H1 (cell line): ENCODE results near the gene CREG2. TPM values are rescaled to one million over a fixed set of nuclear protein-coding genes. Genes with fewer than 3 reads are reported as not detected.

ENCODE experiments used
- CTCF ChIA-PET: fragments of 300-600 bp; sonication (Branson Sonifier 250); formaldehyde crosslinking; loops from one replicate; lab custom pipeline; 2021; ENCODE audit not compliant: partially characterized antibody; lab: Charles Lee
- POLR2A ChIA-PET: fragments of 300-600 bp; sonication (Branson Sonifier 250); formaldehyde crosslinking; loops from one replicate; lab custom pipeline; 2021; ENCODE audit warnings: inconsistent platforms; ENCODE audit not compliant: partially characterized antibody; lab: Charles Lee
- DNase-seq, 2 experiments: peaks; one replicate each; pipeline versions ENCODE4 v3.0.0 to v3.0.0-alpha.2; 2010 to 2022; ENCODE audit warnings: low spot score in 2 of 2, low read depth in 1 of 2, mixed read lengths in 1 of 2
- FAIRE-seq: peaks from 2 replicates; lab custom pipeline; 2011; peaks lifted over from hg19 to GRCh38; lab: Jason Lieb, UNC
- H2AFZ ChIP-seq: 2 replicates; pipeline ENCODE4 v1.8.1; 2012; ENCODE audit warnings: low read length, inconsistent platforms
- H2AK5ac ChIP-seq: 2 replicates; pipeline ENCODE4 v1.6.1; 2013; ENCODE audit warnings: low read depth, low read length
- H2BK120ac ChIP-seq: replicated peaks from 2 replicates; pipeline ENCODE3; 2013; ENCODE audit warnings: low read depth, low read length, inconsistent platforms
- H2BK12ac ChIP-seq: 2 replicates; pipeline ENCODE4 v1.6.1; 2013; ENCODE audit warnings: low read depth, low read length
- H2BK15ac ChIP-seq: 2 replicates; pipeline ENCODE4 v1.6.1; 2013; ENCODE audit warnings: low read length
- H2BK20ac ChIP-seq: 2 replicates; pipeline ENCODE4 v1.6.1; 2013; ENCODE audit warnings: low read length
- H2BK5ac ChIP-seq: 2 replicates; pipeline ENCODE4 v1.6.1; 2013; ENCODE audit warnings: low read depth, low read length
- H3K14ac ChIP-seq: 2 replicates; pipeline ENCODE4 v1.6.1; 2013; ENCODE audit warnings: inconsistent platforms; ENCODE audit not compliant: insufficient read length
- H3K18ac ChIP-seq: 2 replicates; pipeline ENCODE4 v1.6.1; 2013; ENCODE audit warnings: low read length; ENCODE audit errors: extremely low read depth
- H3K23ac ChIP-seq: 2 replicates; pipeline ENCODE4 v1.6.1; 2013; ENCODE audit warnings: inconsistent platforms; ENCODE audit not compliant: insufficient read length
- H3K23me2 ChIP-seq: 2 replicates; pipeline ENCODE4 v1.6.1; 2013; ENCODE audit warnings: low read depth, low read length
- H3K27ac ChIP-seq: 2 replicates; pipeline ENCODE4 v1.6.1; 2011; ENCODE audit warnings: low read depth, low read length, inconsistent platforms
- H3K27me3 ChIP-seq, 4 experiments: replicated peaks in 1 of 4; 1 replicate in 1 of 4; 2 replicates in 3 of 4; pipeline versions ENCODE4 v1.6.1 to v1.8.1; 2011 to 2013; ENCODE audit warnings: low read length in 3 of 4, mild to moderate bottlenecking in 3 of 4, inconsistent platforms in 2 of 4, mixed read lengths in 2 of 4, moderate library complexity in 1 of 4; ENCODE audit not compliant: control insufficient read depth in 3 of 4, insufficient read depth in 3 of 4; ENCODE audit errors: extremely low read depth in 1 of 4
- H3K36me3 ChIP-seq, 4 experiments: 2 replicates each; pipeline versions ENCODE4 v1.6.1 to v1.8.1; 2011 to 2013; ENCODE audit warnings: mild to moderate bottlenecking in 4 of 4, low read length in 3 of 4, moderate library complexity in 2 of 4, control low read depth in 1 of 4, inconsistent platforms in 1 of 4; ENCODE audit not compliant: insufficient read depth in 4 of 4, control insufficient read depth in 2 of 4
- H3K4ac ChIP-seq: replicated peaks from 2 replicates; pipeline ENCODE3; 2013; ENCODE audit warnings: low read length, low read depth, mixed read lengths, inconsistent platforms; ENCODE audit not compliant: insufficient read length
- H3K4me1 ChIP-seq, 4 experiments: replicated peaks in 1 of 4; 1 replicate in 1 of 4; 2 replicates in 3 of 4; pipeline versions ENCODE4 v1.6.1 to v1.8.1; 2011 to 2013; ENCODE audit warnings: low read length in 3 of 4, inconsistent platforms in 2 of 4, mixed read lengths in 1 of 4; ENCODE audit not compliant: insufficient read depth in 4 of 4, control insufficient read depth in 3 of 4
- H3K4me2 ChIP-seq, 2 experiments: 2 replicates each; pipeline versions ENCODE4 v1.6.1 to v1.8.1; 2011 to 2013; ENCODE audit warnings: low read depth in 2 of 2, low read length in 2 of 2, control low read depth in 1 of 2, inconsistent platforms in 1 of 2, mild to moderate bottlenecking in 1 of 2; ENCODE audit not compliant: insufficient read depth in 1 of 2
- H3K4me3 ChIP-seq, 4 experiments: fragments of 200-600, 300-600 bp in 1 of 4; sonication (generic), shearing (Covaris generic), sonication (Bioruptor Twin) in 1 of 4; 2 replicates each; pipeline versions ENCODE4 v1.5.1 to v1.8.1; 2011 to 2016; ENCODE audit warnings: low read length in 4 of 4, low read depth in 3 of 4, control low read depth in 2 of 4, inconsistent platforms in 2 of 4, mild to moderate bottlenecking in 2 of 4, mixed read lengths in 1 of 4, moderate library complexity in 1 of 4; ENCODE audit not compliant: insufficient read depth in 2 of 4; ENCODE audit errors: extremely low read depth in 1 of 4
- H3K56ac ChIP-seq: replicated peaks from 2 replicates; pipeline ENCODE3; 2013; ENCODE audit warnings: low read depth, mild to moderate bottlenecking, mixed read lengths, low read length, inconsistent platforms; ENCODE audit not compliant: insufficient read length
- H3K79me1 ChIP-seq: 2 replicates; pipeline ENCODE4 v1.6.1; 2013; ENCODE audit warnings: low read depth, low read length, control low read depth
- H3K79me2 ChIP-seq, 2 experiments: 2 replicates each; pipeline versions ENCODE4 v1.6.1 to v1.8.1; 2012 to 2013; ENCODE audit warnings: low read length in 2 of 2, mild to moderate bottlenecking in 2 of 2, inconsistent platforms in 1 of 2; ENCODE audit not compliant: insufficient read depth in 2 of 2, control insufficient read depth in 1 of 2
- H3K9ac ChIP-seq, 4 experiments: replicated peaks in 1 of 4; 1 replicate in 1 of 4; 2 replicates in 3 of 4; pipeline versions ENCODE4 v1.6.1 to v1.8.1; 2011 to 2013; ENCODE audit warnings: low read depth in 3 of 4, low read length in 3 of 4, control low read depth in 2 of 4, mild to moderate bottlenecking in 2 of 4, moderate library complexity in 2 of 4, inconsistent platforms in 1 of 4; ENCODE audit errors: extremely low read depth in 1 of 4
- H3K9me3 ChIP-seq, 2 experiments: 2 replicates each; pipeline versions ENCODE4 v1.6.1 to v1.8.1; 2012 to 2013; ENCODE audit warnings: mild to moderate bottlenecking in 2 of 2, moderate library complexity in 2 of 2, control low read depth in 1 of 2, inconsistent platforms in 1 of 2, low read depth in 1 of 2, low read length in 1 of 2, mixed read lengths in 1 of 2; ENCODE audit not compliant: insufficient read depth in 2 of 2
- H4K20me1 ChIP-seq, 2 experiments: replicated peaks in 1 of 2; 2 replicates each; pipeline versions ENCODE3 to v1.8.1; 2011 to 2013; ENCODE audit warnings: inconsistent platforms in 2 of 2, low read length in 2 of 2, mild to moderate bottlenecking in 1 of 2; ENCODE audit not compliant: insufficient read depth in 2 of 2, control insufficient read depth in 1 of 2
- H4K5ac ChIP-seq: 2 replicates; pipeline ENCODE4 v1.6.1; 2013; ENCODE audit warnings: low read length, low read depth, mixed read lengths, inconsistent platforms; ENCODE audit not compliant: insufficient read length
- H4K8ac ChIP-seq: 2 replicates; pipeline ENCODE4 v1.8.0; 2013; ENCODE audit warnings: mild to moderate bottlenecking, moderate library complexity, low read length, inconsistent platforms; ENCODE audit not compliant: insufficient read depth; ENCODE audit errors: extremely low read depth
- H4K91ac ChIP-seq: replicated peaks from 2 replicates; pipeline ENCODE3; 2013; ENCODE audit warnings: low read length, mixed read lengths, inconsistent platforms; ENCODE audit not compliant: insufficient read length
- ASH2L ChIP-seq: fragments of 200-600, 300-600 bp; sonication (generic); IDR thresholded peaks from one replicate; pipeline ENCODE4 v1.7.1; 2017; ENCODE audit warnings: low read length
- EZH2 ChIP-seq: fragments of 200-600 bp; sonication (generic); IDR thresholded peaks from 2 replicates; pipeline ENCODE4 v1.7.1; 2012; ENCODE audit warnings: low read depth, mild to moderate bottlenecking, moderate library complexity, low read length, inconsistent platforms; ENCODE audit not compliant: severe bottlenecking
- FOSL1 ChIP-seq: IDR thresholded peaks from 2 replicates; pipeline ENCODE4 v1.6.1; 2011; ENCODE audit warnings: mild to moderate bottlenecking, low read depth, low read length, moderate library complexity; ENCODE audit not compliant: insufficient read depth
- GABPA ChIP-seq: IDR thresholded peaks from 2 replicates; pipeline ENCODE4 v1.6.1; 2011; ENCODE audit warnings: mild to moderate bottlenecking, low read length, moderate library complexity, borderline replicate concordance; ENCODE audit not compliant: insufficient read depth
- SIN3A ChIP-seq, 2 experiments: IDR thresholded peaks in 1 of 2; conservative IDR thresholded peaks in 1 of 2; 2 replicates each; pipeline ENCODE4 v1.6.1; 2011 to 2012; ENCODE audit warnings: low read length in 2 of 2, improper control_type of control experiment in 1 of 2, low read depth in 1 of 2, mild to moderate bottlenecking in 1 of 2
- SUZ12 ChIP-seq: fragments of 200-600 bp; sonication (generic); IDR thresholded peaks from 2 replicates; pipeline ENCODE4 v1.6.1; 2012; ENCODE audit warnings: mild to moderate bottlenecking, inconsistent platforms, low read length, moderate library complexity, mixed read lengths
- TEAD4 ChIP-seq: IDR thresholded peaks from 2 replicates; pipeline ENCODE4 v1.6.1; 2012; ENCODE audit warnings: low read depth, low read length, inconsistent platforms, mixed read lengths
- WGBS, 2 experiments: shearing (Covaris generic) in 1 of 2; methylation state at CpG; one replicate each; pipeline versions ENCODE4 v1.1.6 to v1.1.7; 2013 to 2015; ENCODE audit warnings: low lambda C conversion rate in 2 of 2, mixed read lengths in 2 of 2, inconsistent platforms in 1 of 2, low coverage in 1 of 2, missing lambda C conversion rate in 1 of 2; ENCODE audit not compliant: insufficient replicate concordance in 2 of 2, insufficient coverage in 1 of 2, insufficient read length in 1 of 2; ENCODE audit errors: extremely low coverage in 1 of 2, missing lambda C conversion rate in 1 of 2; 5-methylcytosine and 5-hydroxymethylcytosine counted together
- polyA plus RNA-seq, 7 experiments: library from polyadenylated mRNA; depleted of rRNA in 3 of 7; stranded (reverse) in 5 of 7; unstranded in 2 of 7; fragments of >200 nt in 5 of 7; fragments of 200-250 nt in 2 of 7; gene quantifications; 1 replicate in 5 of 7; 2 replicates in 1 of 7; 4 replicates in 1 of 7; pipeline versions ENCODE4 v1.2.1 to v1.2.3, GENCODE V29; 2011 to 2013; ENCODE audit warnings: missing spikeins in 2 of 7, mixed read lengths in 2 of 7
- total RNA-seq: library from RNA; stranded (reverse); fragmentation: NEBNext Ultra II Directional; extraction: Animal tissue kit (Norgen Biotek cat#: 25700); gene quantifications from 2 replicates; pipeline ENCODE4 v1.2.1, GENCODE V29; 2021
- TF ChIP-seq, protein P1 (sequence below): IDR thresholded peaks from 2 replicates; pipeline ENCODE4 v1.6.1; 2012; ENCODE audit warnings: inconsistent platforms

CREG2 gene
- total and polyA plus RNA-seq, 2 of the 8 experiments (the other 6 are each of a cell fraction or from before 2014, with no cell fraction given): 2.0 to 2.2 TPM

DNA sequence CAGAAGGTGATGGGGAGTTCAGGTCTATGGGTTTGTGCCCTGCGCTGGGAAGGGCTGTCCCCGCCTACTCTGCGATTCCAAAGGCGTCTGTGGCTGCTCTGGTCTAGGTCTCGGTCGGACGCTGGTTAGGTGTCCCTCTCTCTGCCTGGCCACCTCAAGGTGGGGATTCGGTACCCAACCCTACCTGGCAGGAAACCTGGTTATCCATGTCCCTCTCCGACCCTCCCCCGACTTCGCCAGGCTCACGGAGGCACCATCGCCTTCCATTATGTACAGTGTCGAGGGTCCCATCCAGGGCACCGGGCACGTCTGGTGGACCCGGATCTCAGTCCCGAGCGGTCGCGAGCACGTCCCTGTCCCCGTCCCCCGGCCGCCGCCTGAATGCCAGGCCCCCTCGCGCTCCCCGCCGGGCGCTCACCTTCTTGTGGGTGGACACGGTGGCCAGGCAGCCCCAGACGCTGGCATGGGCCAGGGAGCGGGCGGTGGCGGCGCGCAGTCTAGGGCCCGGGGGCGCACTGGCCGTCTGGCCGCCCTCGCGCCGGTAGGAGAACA is 628 bp downstream of the CREG2 start:
- no peak overlapping the region for H2AK5ac ChIP-seq
- no peaks in the 10 kb centered on the region for H4K20me1 ChIP-seq
- no peak overlapping the region for H3K27ac ChIP-seq
- H3K23ac ChIP-seq: no peak overlapping the region
- no peaks in the 10 kb centered on the region for H3K79me2 ChIP-seq
- H3K14ac ChIP-seq: no peak overlapping the region
- POLR2A ChIA-PET: interaction anchor here (0.5 to 1.2 kb wide), 3 partner anchors 44 to 500 kb away, joined by 3 to 4 read pairs (median 3); no protein-coding TSS in a partner anchor
- H2BK15ac ChIP-seq: no peak overlapping the region
- H2BK120ac ChIP-seq: no peak overlapping the region
- H3K4me2 ChIP-seq: peak overlapping the region; percentile 97 to 99
- peak; percentile 19 for TF ChIP-seq ASH2L
- TF ChIP-seq TEAD4: no peak
- no peak for TF ChIP-seq GABPA
- TF ChIP-seq SUZ12: peak; percentile 74
- TF ChIP-seq, protein P1, sequence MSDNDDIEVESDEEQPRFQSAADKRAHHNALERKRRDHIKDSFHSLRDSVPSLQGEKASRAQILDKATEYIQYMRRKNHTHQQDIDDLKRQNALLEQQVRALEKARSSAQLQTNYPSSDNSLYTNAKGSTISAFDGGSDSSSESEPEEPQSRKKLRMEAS: no peak
- peak; percentile 58 for TF ChIP-seq EZH2
- TF ChIP-seq FOSL1: no peak
- TF ChIP-seq SIN3A (conservative IDR thresholded peaks at IDR 0.05 in 1 of 2, IDR thresholded peaks at IDR 0.05 in 1 of 2; ENCODE audit: low read depth in 1 of 2, low read length in 2 of 2): no peak
- H3K9me3 ChIP-seq: no peaks in the 10 kb centered on the region
- H2BK12ac ChIP-seq: no peak overlapping the region
- peak overlapping the region; percentile 62 to 79 (median 74) for H3K4me3 ChIP-seq
- no peak overlapping the region for H2BK20ac ChIP-seq
- no peak overlapping the region for H4K5ac ChIP-seq
- H2AFZ ChIP-seq: peak overlapping the region; percentile 97
- H3K27me3 ChIP-seq: peaks cover 16 to 35% (median 27%) of the 10 kb centered on the region in 4 experiments
- H3K79me1 ChIP-seq: no peaks in the 10 kb centered on the region
- H4K91ac ChIP-seq: no peak overlapping the region
- no peaks in the 10 kb centered on the region for H3K36me3 ChIP-seq
- H3K56ac ChIP-seq: no peak overlapping the region
- peaks cover 0 to 6% (median 3%) of the 10 kb centered on the region in 4 experiments; a peak in 2 of 7 replicates for H3K4me1 ChIP-seq
- CTCF ChIA-PET: interaction anchor here (0.5 to 4.1 kb wide), 23 partner anchors 9 to 381 kb away, joined by 3 to 48 read pairs (median 5); partner anchors contain the start of gene CNOT11
- H3K23me2 ChIP-seq: peaks cover 10% of the 10 kb centered on the region
- H2BK5ac ChIP-seq: no peak overlapping the region
- 5% methylated on average over 42 of the region's 45 CpGs; no CpG with 5 or more reads in 1 of the 2 experiments for WGBS, 2 experiments
- H3K18ac ChIP-seq: no peak overlapping the region
- DNase-seq (peak in 1 of 2 experiments; percentile 69), FAIRE-seq (no peak)
- H4K8ac ChIP-seq: no peak overlapping the region; the same call in 1 of the 2 replicates
- peak overlapping the region in 2 of 4 experiments; percentile 5 to 67; a peak in 2 of 7 replicates for H3K9ac ChIP-seq
- no peak overlapping the region for H3K4ac ChIP-seq
